ENCODE results near the gene WDR86.

The WDR86 gene, protein sequence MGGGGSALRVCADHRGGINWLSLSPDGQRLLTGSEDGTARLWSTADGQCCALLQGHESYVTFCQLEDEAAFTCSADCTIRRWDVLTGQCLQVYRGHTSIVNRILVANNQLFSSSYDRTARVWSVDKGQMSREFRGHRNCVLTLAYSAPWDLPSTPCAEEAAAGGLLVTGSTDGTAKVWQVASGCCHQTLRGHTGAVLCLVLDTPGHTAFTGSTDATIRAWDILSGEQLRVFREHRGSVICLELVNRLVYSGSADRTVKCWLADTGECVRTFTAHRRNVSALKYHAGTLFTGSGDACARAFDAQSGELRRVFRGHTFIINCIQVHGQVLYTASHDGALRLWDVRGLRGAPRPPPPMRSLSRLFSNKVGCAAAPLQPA

DNA sequence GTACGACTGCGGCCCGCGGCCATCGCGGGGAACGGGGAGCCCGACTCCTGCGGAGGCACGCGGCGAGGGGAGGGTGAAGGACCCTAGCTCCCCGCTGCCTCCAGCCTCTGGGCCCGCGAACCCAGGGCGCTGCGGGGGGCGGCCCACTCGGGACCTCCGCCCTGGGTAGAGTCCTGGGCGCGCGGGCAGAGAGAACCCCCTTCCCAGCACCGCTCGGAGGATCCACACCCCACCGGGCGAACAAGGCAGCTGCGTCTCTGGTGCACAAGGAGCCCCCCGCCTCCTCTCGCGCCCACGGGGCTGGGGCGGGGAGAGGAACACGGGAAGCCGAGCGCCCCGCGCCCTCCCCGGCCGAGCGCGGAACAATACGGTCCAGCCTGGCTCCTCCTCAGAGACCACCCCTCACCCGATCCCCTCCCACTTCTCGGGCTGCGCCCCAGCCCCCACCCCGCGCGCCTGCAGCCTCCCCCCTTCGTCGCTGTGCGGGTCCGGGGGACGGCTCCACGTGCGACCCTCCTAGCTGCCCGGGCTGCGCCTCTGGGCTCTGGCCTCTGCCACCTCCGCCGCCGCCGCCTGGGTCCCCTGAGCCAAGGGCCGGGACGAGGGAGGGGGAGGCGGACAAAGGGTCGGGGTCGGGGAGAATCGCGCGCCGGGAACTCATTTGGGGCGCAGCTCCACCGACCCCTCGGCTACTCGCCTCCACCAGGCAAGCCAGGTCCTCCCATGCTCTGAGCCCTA lies at the start of gene WDR86:
Gene WDR86, minus strand, starts transcription at position 372 of the 738 bp plus-strand sequence. CDS start 449 bp downstream, outside the sequence.
- no peak for DNase-seq

DNA sequence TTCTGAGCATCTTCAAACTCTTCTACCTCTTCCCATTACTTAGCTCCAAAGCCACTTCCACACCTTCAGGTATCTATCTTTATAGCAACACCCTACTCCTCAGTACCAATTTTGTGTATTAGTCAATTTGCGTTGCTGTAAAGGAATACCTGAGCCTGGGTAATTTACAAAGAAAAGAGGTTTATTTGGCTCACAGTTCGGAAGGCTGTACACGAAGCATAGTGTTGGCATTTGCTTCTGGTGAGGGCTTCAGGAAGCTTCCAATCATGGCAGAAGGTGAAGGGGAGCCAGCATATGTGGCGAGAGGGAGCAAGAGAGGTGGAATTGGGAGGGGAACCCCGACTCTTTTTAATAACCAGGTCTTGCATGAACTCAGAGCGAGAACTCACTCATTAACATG lies 47.7 kb upstream of the WDR86 start:
- no peak for DNase-seq

DNA sequence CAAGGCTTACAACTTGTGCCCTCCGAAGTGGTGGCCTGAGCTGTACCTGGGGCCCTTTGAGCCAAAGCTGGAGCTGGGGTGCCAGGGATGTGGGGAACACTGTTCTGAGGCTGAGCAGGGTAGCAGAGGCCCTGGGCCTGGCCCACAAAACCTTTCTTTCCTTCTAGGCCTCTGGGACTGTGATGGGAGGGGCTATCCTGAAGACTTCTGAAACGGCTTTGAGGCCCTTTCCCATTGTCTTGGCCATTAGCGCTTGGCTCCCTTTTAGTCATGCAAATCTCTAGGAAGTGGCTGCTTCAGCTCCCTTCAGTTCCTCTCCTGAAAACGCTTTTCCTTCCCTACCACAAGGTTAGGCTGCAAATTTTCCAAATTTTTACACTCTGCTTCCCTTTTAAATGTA lies 46.9 kb upstream of the WDR86 start:
- no peak for DNase-seq

DNA sequence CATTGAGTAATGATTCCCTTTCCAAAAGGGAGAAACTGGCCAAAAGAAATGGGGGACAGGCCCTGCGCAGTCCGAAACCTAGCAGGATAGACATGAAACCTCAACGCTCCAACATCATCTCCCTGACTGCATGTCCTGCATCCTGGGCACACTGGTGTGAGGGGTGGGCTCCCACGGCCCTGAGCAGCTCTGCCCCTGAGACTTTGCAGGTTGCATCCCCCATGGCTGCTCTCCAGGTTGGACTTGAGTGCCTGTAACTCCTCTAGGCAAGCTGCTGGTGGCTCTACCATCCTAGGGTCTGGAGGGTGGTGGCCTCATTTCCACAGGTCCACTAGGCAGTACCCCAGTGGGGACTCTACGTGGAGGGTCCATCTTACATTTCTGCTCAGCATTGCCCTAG lies 46.4 kb upstream of the WDR86 start:
- DNase-seq: no peak

DNA sequence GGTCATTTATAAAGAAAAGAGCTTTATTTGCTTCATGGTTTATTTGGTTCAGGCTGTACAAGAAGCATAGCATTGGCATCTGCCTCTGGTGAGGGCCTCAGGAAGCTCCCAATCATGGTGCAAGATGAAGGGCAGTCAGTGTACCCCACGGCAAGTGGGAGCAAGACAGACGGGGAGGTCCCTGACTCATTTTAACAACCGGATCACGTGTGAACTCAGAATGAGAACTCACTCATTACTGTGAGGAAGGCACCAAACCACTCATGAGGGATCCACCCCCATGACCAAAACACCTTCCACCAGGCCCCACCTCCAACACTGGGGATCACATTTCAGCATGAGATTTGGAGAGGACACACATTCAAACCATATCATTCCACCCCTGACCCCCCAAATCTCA lies 45.9 kb upstream of the WDR86 start:
- no peak for DNase-seq

DNA sequence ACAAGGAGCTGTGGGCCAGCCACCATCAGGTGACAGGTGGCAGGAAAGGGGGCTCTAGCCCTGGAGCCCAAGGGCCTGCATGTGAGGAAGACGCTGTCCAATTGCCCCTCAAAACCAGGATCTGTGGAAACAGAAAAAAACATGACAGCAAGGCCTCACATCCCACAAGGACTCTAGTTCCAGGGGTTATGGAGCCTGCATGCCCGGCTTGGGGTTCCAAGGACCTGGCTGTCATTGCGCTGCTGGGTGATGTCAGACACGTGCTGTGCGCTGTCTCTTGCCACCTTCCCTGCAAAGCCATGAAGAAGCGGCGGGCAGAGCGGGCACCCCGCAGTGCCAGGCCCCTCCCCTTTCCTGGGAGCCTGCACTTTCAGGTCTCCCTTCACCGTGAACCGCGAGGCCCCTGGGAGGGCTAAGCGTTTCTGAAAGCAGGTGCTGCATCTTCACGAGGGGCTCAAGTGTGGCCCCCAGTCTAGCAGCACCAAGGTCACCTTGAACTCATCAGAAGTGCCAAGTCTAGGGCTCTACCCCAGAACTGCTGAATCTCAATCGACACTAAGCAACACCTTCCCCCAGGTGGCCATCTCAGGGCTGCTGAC lies 45.2 kb upstream of the WDR86 start:
- DNase-seq: no peak

DNA sequence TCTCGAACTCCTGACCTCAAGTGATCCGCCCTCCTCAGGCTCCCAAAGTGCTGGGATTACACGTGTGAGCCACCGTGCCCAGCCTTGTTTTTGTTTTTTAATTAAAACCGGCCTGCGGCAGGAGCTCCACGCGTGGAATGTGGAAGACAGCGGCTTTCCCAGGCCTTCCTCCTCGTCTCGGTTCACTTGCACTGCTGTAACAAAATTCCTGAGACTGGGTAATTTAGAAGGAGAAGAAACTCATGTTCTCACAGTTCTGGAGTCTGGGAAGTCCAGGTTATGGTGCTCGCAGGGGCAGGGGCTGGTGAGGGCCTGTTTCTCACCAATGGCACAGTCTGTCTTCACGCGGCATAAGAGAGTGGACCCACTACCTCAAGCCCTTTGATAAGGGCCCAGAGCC lies 44.5 kb upstream of the WDR86 start:
- DNase-seq: peak; percentile 31

DNA sequence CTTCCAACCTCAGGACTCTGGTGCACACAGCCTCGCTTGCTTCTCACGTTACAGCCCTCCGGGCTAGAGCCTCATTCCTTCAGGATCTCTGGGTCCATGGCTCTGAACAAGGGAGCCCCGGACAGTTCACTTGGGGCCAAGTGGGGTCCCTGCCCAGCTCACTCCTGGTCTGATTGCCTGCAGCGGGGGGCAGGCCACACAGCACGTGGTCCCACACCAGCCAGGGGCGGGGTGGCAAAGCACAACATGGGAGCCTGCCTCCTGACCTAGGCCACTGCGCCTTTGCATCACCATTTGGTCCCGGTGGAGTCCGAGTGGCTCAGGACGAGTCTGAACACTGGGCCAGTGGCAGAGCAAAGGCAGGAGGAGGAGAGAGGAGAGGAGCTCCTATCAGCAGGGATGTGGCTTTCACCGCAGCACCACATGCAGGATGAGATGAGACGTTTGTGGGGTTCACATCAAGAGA lies 43.5 kb upstream of the WDR86 start:
- DNase-seq: no peak

DNA sequence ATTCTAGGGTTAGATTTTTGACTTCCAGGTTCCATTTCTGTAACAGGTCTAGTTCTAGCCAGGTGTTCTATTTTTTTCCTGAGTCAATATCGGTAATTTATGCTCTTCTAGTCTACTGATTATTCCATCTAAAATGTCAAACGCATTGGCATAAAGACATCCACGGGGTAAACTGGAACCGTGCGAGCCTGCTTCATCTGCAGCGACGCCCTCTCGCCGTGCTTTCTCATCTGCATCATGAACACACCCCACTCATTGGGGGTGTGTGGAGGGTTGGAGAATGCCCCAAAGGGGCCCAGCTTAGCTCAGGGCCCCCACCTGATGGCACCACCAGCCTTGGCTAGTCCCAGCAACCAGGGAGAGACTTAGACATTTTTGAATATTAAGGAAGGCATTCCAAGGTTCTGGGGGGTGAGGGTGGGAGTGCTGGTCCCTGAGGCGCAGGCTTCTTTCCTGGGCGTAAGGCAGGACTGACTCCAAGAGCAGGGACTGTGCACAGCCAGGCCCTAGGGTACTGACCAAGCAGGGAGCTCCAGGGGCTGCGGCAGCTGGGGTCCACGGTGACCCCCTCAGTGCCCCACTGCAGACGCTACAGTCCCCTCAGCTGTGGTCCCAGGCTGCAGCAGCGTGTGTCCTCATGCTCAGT lies 43.0 kb upstream of the WDR86 start:
- no peak for DNase-seq

DNA sequence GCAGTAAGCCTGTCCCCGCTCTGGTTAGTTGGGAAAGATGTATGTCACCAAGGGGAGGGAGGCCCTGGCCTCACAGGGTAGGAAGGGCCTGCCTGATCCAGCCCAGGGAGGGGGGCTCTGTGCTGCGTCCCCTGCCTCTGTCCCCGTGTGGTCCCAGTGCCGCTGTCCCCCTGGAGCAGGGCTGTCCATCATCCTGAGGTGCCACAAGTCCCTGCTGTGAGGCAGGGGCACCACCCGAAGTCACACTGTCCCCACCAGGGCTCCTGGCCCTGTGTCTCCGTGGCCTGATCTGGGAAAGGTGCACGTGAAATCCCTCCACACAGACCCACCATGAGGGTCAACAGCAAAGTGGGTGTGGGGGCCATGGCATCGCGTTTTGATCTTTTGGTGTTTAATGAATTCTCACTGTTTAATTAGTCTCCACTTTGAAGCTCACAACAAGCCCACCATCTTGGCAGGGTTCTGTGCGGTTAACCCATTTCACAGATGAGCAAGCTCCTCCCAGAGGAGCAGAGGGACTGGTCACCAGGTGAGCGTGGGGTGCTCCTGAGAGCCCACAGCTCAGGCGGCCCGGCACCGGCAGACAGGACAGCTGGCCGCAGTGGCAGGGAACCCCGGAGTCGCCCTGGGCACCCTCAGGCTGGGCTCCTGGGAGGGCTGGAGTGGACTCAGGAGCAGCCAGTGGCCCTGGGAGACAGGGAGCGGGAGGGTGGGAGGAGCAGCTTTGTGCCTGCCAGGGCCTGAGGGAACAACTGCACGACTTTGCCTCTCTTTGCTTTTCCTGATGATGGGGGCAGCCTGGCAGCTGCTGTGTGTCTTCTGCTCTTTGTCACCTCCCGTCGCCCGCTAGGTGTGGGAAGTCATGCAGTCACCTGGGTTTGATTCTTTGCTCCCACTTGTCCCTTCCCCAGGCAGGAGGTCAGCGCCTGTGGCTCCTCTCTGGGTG lies 42.1 kb upstream of the WDR86 start:
- no peak for DNase-seq

DNA sequence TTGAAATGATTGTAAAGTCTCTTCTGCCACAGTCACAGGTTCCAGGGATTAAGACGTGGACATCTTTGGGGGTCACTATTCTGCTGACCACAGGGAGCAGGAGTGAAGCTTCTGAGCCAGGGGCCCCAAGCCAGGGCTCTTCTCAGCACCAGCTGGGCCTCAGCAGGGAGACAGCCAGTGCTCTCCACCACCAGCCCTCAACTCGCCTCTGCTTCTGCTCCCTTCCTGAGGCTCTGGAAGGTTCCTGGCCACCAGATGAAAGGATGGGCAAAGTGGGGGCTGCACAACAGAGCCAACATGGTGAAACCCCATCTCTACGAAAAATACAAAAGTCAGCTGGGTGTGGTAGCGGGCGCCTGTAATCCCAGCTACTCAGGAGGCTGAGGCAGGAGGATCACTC lies 41.3 kb upstream of the WDR86 start:
- no peak for DNase-seq

DNA sequence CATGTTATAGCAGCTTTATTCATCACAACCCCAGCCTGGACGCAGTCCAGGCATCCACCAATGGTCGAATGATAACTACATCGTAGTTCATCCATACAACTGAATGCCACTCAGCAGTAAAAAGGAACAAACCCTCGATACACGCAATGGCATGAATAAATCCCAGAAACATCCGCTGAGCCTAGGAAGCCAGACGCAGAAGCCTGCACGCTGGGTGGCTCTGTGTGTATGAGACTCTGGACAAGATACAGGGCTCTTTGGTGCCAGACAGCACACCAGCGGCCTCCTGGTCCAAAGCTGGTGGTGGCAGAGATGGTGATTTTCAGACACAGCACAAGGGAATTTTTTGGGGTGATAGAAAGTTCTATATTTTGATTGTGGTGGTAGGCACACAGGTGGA lies 40.2 kb upstream of the WDR86 start:
- no peak for DNase-seq

DNA sequence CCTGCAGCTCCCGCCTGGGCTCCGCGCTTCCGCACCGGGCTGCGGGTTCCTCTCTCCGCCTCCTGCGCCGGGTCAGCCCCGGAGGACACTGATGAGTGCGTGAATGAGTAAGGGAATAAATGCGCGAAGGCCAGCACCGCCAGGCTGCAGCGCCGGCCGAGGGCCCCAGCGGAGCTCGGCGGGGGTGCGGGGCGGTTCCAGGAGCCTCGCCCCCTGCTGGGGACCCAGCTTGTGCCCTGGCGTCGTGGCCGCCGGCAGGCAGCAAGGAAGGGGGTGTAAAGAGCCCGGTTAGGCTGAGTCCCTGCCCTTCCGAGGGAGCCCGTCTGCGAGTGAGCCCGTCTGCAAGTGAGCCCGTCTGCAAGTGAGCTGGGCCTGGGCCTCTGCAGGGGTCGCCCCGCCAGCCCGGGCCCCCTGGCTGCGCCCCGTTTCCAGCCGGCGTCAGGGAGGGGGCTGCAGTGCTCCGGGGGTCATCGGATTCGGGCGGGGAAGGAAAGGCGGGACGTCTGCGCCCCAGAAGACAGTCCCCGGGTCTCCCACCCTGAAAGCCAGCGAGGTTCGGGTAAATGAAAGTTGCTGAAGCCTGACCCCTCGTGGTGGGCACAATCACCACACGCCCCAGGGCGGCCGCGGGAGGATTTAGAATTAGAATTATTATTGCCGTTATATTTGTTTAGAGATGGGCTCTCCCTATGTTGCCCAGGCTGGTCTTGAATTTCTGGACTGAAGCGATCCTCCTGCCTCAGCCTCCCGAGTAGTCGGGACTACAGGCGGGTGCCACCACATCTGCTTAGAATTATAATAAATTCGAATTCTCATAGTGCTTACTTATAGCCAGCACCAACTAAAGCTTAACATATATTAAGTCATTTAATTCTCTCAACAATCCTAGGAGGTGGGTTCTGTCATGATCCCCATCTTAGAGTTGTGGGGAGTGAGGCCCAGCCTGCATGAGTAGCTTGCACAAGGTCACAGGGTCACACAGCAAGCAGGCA lies 38.7 kb upstream of the WDR86 start:
- DNase-seq: peak; percentile 56

DNA sequence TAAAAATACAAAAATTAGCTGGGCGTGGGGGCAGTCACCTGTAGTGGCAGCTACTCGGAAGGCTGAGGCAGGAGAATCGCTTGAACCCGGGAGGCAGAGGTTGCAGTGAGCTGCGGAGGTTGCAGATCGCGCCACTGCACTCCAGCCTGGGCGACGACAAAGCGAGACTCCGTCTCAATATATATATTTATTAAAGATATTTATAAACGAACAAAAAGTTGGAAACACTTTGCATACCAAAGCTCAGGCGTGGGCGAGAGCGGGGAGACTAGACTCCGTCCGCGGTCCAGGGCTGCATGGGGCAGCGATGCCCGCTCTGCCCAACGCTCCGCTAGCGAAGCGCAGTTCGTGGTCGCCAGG lies 38.0 kb upstream of the WDR86 start:
- DNase-seq: no peak

DNA sequence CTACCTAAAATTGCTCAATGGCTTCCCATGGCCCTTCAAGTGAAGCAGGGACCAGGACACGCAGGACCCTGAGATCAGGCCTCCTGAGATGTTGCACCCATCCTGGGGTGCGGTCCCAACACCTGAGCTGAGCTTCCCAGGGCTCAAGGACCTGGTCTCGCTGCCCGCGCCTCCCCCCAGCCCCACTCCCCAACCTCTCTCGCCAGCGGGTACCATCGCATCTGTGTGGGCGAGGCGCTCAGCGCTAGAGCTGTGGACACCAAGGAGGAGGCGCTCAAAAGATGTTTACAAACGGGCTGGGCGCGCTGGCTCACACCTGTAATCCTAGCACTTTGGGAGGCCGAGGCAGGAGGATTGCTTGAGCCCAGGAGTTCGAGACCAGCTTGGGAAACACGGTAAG lies 37.5 kb upstream of the WDR86 start:
- no peak for DNase-seq

DNA sequence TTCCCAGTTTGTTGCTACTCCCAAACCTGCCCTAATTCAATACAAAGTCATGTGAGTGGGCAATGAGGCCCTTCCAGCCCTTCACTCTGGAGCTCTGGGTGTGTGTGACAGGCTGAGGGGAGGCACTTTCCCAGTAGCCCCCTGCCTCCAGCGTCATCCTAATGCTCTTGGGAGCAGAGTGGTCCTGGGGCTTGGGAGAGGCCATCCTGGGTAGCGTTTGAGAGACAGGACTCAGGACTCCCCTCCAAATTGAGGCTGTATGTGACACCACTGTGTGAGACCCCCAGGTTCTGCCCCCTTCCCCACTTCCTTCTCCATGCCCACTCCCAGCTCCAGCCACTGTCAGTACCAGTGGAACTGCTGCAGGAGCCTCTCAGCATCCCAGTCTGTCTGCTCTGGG lies 36.6 kb upstream of the WDR86 start:
- DNase-seq: no peak

DNA sequence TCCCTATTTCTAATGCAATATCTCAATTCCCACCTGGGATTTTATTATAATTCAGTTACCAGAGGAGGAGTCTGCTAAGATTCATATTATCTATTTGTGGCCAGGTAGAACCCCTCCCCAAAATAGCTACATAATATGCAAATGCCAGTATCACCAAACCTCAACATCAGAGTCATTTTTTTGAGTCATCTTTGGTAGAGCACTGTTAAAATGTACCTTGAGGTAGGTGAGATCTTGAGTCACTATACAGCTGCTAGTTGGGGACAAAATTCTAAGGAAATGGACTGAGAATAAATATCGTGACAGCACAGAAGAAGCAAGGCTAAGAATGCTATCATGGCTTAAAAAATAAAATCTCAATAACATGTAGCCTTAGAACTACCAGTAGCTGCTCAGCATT lies 34.8 kb upstream of the WDR86 start:
- DNase-seq: no peak

DNA sequence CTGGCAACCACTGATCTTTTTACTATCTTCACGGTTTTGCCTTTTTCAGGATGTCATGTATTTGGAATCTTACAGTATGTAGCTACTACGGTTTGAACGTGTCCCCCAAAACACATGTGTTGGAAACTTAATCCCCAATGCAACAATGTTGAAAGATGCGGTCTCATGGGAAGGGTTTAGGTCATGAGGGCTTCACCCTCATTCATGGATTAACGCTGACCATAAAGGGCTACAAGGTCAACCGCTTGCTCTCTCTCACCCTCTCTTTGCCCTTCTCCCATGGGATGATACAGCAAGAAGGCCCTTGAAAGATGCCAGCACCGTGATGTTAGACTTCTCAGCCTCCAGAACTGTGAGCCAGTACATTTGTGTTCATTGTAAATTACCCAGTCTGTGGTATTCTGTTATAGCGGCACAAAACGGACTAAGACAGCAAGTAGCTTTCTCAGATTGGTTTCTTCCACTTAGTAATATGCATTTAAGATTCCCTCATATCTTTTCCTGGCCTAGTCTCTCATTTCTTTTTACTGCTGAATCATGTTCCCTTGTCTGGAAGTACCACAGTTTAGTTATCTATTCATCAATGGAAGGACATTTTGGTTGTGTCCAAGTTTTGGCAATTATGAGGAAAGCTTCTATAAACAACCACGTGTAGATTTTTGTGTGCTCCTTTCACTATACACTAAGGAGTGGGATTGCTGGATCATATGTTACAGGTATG lies 33.1 kb upstream of the WDR86 start:
- no peak for DNase-seq

DNA sequence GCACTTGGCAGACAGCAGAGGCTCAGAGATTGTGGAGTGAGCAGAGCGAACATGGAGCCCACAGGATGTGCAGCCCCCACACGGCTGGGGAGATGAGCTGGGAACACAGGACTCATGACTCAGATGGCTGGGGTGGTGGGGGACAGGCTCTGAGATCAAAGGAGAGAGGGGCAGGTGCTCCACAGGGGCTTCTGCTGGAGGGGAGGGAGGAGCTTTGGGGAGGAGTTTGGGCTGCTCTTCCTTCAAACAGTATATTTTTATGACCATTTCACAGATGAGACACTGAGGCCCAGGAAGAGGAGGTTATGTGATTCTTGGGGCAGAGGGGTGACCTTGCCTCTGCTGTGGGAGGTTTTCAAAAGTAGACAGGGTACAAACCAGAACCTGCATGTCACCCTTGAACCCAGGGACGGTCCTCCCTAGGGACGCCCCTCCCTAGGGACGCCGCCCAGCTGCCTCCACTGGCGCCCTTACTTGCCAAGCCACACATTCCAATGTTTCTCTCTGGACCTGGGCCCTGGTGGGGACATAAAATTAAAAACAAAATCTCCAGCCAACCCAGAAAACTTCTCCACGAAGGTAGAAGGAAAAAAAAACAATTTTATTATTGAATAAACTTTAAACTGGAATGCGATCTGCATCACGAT lies 31.1 kb upstream of the WDR86 start:
- no peak for DNase-seq

Data from fibroblast of skin of right quadriceps (primary cell).